Inflammatory macrophage treated with lipopolysaccharide for 1 hour (primary cell): Measurements from ENCODE around the gene DNAJB6.

Source experiments
- DNase-seq, 2 donors: peaks; one replicate each; pipeline ENCODE4 v3.0.0-alpha.2; 2020 to 2022

DNAJB6 gene

DNA sequence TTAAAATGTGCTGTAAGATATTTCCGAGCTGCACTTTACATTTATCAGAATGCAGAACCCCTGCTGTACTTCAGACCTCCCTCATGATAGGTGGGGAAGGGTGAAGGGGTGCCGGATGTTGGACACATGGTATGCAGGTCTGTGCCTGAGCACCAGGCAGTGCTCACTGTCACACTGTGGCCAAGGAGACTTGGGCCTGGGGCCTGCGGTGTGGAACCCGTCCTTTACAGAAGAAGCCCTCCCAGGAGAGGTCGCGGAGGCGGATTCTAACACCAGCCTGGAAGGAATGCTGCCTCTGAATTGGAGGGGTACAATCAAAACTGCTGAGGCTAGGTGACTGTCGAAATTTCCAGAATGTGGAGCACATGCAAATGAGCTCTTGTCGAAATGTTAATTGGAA, 34.5 kb downstream of the DNAJB6 start:
- no peak for DNase-seq

DNA sequence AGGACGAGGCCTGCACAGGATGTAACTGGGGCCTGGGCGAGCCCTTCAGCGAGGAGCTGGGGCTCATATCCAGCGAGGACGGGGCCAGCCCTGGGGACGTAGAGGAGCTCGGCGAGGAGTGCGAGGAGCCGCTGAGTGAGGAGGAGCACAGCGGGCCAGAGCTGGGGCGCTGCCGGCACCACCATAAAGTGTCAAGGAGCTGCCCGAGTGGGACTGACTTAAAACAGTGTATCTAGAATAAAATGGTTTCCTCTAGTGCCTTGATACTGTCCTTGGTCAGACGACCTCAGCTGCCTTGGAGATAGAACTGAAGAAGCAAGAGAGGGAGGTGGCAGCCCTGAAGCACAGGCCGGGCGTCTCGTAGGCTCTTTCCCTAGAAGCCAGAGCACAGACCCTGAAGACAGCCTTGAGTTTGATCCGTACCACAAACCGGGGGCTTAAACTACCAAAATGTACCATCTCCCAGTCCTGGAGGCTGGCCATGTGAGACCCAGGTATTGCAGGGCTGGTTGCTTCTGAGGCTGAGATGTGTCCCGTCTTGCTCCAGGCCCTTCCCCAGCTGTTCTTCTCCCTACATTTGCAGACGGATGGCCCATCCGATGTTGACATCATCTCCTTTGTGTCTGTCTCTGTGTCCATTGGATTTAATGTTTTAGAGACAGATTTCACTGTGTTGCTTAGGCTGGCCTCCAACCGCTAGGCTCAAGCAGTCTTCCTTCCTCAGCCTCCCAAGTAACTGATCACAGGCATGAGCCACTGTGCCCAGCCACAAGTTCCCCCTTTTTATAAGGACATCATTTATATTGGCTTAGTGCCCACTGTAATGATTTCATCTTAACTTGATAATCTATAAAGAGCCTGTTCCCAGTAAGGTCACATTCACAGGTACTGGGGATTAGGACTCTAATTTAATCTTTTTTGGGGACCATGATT, 35.8 kb downstream of the DNAJB6 start:
- no peak for DNase-seq

DNA sequence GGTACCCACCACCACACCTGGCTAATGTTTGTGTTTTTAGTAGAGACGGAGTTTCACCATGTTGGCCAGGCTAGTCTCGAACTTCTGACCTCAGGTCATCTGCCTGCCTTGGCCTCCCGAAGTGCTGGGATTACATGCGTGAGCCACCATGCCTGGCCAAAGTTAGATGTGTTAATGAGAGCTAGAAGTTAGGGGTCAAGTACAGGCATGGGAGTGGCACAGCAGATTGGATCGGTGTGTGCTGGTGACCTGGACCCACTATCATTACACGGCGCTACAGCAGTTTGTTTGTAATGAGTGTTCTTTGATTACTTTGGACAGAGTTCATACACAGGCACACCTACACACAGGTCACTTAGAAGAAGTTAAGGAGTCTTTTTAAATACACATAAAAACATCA, 36.7 kb downstream of the DNAJB6 start:
- no peak for DNase-seq

DNA sequence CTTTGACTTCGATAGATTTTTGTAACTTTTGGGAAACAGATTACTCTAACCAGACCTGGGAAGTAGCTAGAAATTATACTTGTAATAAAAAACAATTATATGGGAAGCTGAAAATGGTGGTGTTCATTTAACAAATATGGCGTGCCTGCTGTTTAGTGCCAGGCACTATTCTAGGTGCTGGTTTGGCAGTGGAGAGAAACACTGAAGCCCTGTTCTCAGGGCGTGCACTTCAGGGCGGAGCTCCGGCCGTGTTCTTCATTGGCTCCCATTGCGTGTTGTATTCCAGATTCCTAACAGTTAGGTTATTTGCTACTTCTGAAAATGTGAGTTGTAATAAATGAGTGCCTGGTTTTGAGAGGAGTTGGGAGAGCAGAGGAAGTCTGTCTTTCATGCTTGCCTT, 38.6 kb downstream of the DNAJB6 start:
- DNase-seq: no peak

DNA sequence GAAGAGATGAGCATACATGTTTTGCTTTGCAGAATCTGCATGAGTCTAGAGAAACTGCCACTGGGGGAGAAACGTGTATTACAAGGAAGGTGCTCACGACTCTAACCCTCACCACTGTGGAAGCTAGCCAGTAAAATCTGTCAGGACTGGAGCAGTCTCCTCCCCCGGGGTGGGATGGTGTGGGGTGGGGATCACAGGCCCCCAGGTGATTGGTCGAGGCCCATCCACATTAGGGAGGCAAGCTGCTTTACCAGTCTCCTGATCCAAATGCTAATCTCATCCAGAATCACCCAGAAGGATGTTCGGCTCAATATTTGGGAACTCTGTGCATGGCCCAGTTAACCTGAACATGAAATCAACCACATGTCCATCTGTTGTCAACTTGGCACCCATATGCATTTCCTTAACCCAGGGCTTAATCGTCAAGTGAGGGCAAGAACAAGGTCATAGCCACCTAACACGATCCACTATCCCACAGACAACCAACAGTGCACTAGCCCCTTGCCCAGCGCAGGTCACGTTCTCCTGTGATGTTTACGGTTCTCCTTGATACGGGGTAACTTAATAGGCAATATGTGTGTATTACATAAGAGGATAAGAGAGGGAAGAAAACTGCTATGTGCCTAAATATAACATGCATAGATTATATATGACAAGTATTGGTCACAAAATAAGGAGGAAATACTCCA, 40.8 kb downstream of the DNAJB6 start:
- DNase-seq: no peak

DNA sequence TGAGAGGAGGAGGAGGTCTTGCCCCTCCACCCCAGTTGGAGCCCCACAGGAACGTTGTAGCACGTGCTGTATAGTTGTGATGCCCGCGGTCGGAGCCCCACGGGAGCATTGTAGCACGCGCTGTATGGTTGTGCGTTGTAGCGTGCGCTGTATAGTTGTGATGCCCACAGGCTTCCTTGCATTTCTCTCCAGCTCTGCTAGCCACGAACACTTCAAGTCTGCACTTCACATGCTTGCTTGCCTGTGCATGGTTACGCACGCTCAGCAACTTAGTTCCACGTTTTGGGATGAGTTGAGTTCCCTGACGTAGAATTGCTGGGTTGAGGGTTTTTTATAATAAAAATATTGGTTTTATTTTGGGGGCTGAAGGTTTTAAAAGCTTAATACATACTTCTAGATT, 41.6 kb downstream of the DNAJB6 start:
- DNase-seq: no peak

DNA sequence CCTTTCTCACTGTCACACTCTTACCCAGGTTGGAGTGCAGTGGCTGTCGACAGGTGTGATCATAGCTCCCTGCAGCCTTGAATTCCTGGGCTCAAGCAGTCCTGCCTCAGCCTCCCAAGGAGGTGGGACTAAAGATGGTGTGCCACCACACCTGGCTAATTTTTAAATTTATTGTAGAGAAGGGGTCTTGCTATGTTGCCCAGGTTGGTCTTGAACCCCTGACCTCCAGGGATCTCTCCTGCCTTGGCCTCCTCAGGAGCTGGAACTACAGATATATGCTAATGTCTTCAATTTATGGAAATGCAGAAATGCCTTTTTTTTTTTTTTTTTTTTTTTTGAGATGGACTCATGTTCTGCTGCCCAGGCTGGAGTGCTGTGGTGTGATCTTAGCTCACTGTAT, 42.7 kb downstream of the DNAJB6 start:
- DNase-seq: no peak

DNA sequence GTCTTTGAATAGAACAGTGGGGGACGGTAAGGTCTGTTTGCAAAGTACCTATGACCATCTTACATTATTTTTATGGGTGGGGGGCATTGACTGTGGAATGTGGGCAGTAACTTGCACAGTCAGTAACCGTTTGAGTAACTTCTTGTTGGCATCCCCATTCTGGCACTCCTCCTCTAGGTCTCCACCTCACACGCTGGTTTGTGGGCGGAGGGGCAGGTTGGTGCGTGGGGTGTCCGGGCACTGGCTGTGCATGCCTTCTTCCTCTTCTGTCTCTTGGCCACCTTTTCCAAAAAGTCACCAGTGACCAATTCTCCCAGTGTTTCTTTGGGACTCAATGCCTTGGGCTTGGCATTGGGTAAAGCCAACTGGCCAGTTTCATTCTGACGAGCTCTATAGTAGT, 43.6 kb downstream of the DNAJB6 start:
- DNase-seq: no peak

DNA sequence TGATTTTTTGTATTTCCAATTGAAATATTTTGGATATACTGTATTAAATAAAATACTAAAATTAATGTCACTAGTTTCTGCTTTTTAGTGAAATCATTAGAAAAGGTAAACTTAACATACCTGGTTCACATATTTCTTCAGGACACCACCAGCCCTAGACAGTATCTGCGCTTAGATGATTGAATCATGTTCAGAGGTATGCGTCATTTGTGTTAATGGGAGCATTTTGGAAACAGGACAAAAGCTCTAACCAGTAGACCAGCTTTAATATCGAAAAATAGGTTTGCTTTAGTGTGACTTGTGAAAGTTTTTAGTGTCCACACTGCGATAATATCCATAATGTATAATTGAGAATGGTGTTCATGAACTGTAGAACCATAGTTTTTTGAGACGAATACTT, 47.1 kb downstream of the DNAJB6 start:
- DNase-seq: no peak

DNA sequence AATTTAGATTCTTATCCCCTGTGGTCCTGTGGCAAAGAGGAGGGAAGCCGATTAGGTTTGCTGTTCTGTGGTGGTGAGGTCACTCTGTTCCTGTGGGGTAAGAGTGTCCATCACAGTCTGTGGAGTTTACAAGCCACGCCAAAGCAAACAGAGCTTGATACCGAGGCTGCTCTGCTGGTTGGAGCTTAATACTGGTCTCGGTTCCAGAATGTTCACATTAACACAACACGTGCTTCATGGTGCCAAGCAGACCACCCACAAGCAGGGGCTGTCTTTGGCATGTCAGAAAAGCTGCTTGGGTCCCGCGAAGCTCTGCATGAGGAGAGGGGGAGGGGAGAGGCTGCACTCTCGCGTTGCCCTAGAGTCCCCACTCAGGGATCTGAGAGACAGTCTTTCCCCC, 47.5 kb downstream of the DNAJB6 start:
- DNase-seq: no peak

DNA sequence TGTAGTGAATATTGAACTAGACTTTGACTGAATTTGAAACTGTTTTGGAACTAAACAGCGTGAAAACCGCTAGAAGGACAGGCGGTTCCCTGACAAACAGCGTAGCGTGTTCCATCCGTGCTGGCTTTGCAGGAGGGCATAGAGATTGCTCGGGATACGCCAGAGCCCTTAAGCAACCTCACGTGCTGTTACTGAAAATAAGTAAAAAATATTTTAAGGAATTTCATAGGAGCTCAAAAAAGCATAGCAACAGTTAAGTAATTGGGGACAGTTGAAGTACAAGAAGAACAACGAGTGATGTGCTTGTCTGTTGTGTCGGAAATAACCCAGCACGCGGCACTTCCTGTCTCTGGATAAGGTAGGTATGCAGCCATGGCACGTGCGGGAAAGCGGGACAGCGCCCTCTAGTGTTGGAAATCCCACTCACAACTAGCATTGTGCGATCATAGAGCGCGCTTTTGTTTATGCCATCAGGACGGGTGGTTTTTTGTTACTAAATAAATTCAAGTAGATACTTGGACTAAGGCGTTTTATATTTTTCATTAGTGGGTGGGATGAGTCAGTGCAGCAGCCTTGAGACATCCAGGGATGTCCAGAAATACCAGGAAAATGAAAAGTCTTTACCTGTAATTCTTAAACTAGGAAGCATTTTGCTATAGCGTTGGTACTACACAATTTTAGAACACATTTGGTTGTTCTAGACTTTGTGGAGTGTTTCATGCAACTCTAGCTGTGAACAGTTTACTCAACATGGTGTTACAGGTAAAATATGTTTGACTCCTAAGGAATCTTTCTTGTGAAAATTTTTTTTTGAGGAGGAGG, 50.4 kb downstream of the DNAJB6 start:
- DNase-seq: peak; percentile 71 to 91

DNA sequence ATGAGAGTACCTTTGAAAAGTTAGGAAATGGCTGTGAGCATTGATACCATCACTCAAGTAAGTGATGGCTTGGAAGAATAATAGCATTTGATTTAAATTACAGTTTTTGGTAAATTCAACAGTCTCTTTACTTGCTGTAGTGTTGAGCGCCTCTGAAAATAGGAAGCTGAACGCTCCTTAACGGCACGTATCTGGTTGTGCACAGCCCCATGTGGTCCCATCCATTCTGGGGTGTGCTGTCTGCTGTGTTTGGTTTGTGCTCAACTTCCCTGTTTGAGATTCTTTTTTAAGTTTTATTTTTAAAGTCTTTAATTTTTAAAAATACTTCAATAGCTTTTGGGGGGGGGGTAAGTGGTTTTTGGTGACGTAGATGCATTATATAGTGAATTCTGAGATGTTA, 51.5 kb downstream of the DNAJB6 start:
- no peak for DNase-seq

DNA sequence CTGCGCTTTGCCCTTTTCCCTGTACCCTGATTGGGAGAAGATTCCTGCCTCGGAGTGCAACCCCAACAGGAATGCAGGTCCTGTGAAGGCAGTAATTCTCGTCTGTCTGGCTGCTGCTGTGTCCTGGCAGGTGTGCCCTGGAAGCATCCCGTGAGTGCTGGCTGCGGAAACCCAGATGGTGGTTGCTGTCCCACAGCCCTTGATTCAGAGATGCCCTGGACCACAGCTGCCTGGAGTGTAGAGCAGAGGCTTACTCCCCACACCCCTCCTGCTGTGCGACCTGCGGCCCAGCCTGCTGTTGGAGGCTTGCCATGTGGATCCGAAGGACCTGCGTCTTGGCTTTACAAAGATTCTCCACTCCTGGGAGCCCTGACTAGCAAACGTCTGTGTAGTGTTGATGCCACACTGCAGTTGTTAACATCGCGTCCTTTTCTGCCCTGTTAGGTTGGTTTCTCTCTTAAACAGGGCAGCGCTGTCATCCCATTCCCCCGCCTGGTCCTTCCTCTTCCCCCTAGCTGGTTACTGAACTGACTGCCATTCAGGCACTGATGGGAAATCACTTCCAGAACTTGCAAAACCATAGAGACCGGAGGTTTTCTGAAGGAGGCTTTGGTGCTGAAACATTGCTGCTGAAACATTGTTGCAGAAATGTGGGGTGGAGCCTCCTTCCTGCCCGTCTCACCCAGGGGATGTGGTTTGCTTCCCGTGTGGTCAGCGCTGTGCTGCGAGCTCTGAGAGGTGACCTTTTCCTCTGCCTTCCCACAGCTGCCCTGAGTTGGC, 53.3 kb downstream of the DNAJB6 start:
- DNase-seq: peak; percentile 85 to 89

DNA sequence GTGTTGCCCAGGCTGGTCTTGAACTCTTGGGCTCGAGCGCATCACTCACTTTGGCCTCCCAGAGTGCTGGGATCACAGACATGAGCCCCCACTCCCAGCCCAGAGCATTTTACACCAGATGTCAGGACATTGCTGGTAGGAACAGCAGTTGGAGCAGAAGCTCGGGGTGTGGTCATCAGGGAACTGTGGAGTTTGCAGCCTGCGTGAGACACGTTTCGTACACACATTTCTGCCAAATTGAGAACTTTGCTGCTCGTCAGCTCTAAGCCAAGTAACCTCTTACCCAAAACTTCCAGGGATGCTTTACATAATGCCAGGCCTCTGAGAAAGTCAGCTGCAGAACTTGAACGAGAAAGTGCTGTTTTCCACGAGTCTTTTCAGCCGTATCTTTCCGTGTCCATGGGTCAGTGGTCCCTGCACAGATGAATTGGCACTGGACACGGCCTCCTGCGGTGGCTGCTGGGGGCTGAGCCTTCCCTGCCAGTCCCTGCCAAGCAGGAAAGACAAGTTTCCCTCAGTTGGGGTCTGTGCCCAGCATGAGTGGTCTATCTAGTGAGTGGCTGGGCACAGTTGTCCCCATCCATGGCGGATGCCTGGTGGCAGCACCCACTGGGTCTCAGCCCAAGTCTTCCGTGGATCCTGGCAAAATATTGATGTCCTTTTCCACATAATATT, 54.4 kb downstream of the DNAJB6 start:
- no peak for DNase-seq

DNA sequence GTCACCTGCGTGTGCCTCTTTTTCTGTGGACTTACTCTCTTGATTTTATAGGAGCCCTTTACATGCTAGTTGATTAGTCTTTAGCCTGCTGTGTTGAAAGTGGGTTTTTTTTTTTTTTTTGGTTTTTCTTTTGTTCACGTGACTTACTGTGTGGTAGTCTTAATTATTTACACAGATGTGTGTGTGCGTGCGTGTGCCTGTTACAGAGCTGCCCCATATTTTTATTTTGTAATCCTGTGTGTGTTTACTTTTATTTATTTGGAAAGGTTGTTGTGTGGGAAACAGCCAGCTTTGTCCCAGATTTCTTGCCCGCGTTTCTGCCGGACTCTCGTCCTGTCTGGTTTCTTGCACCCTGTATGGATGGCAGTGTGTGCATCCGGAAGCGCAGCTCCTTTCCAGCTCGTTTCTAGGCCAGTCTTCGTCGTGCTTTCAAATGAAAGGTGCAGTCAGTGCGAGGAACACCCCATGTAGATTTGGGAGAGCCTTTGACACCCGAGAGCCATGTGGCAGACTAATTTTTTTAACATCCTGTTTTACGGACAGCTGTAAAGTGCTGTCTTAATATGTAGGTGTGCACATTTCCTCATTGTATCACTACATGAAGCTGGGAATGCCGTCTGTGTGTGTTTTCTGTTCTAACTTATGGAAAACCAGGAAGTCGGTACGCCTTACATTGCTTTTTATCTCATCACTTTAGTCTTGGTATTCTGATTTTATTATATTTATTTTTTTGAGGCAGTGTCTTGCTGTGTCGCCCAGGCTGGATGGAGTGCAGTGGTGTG, 55.6 kb downstream of the DNAJB6 start:
- DNase-seq: no peak

DNA sequence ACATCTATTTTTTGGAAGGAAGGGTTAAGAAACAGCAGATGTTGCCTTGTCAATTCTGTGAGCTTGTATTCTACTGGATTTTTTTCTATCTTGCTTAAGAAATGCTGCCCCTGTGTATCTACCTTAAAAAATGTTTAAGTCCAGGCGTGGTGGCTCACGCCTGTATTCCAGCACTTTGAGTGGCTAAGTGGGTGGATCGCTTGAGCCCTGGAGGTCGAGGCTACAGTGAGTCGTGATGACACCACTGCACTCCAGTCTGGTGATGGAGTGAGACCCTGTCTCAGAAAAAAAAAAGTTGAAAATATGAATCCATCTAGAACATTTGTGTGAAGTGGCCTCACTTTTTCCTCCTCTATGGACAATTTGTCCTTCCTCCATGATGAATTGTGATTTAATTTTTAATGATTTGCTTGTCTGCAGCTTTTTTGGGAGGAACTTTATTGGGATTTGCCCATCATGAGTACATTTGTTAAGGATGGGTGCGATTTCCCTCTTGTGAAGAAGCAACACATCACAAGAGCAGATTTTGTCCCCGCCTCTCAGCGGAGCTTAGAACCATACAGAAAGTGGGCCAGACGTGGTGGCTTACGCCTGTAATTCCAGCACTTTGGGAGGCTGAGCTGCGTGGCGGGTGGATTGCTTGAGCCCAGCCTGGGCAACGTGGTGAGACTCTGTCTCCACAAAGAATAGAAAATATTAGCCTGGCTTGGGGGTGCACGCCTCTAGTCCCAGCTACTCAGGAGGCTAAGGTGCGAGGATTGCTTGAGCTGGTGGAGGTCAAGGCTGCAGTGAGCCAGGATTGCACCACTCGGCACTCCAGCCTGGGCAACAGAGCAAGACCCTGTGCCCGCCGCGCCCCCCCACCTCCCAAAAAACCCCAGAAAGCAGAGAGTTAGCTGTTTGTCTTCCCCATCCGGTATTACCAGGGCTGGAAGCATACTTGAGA, 57.7 kb downstream of the DNAJB6 start:
- no peak for DNase-seq

DNA sequence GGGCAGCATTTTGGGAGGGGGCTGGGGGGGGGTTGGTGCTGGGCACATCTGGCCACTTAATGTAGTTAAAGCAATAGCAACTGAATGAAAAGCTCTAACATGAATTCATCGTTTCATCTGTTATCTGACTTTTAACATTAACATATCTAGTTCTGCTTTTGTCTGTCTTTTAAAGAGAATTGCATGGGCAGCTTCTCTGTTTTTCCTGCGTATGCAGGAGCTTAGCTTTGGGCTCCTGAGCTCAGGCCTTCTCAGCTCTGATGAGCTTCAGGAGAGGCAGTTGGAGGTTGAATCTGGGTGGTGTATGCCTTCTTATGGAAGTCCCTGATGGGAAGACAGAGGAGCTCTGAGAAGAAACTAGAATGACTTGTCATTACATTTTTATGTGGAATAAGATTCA, 58.4 kb downstream of the DNAJB6 start:
- no peak for DNase-seq

DNA sequence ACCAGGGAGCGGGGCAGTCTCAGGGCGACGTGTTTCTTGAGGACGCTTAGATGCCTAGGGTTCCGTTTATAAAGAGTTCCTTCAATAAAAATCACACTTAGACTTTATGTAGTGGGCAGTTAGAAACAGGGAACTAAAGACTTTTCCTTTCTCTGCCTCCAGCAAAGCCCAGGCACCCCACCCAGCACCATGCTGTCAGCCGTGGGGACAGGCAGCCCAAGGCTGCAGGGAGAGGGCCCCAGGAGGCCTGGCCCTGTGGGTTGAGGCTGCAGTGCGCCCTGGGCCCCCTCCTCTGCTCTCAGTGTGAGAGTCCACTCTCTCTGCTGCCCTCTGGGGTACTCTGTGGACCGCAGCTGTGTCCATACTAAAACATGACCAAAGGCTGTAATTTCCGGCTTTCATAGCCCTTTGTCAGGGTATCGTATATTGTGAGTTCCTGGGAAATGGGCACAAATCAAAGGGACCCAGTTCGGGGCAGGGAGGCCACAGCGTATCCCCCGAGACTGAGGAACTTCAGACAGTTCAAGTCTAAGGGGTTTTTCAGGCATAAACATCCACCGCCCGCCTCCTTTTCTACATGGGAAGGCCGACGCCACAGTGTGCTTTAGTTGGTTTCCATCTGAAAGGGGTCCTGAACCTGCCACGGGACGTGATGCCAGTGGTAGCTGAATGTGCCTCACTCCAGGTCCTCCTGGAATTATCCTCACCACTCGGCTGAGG, 59.7 kb downstream of the DNAJB6 start:
- DNase-seq: no peak

DNA sequence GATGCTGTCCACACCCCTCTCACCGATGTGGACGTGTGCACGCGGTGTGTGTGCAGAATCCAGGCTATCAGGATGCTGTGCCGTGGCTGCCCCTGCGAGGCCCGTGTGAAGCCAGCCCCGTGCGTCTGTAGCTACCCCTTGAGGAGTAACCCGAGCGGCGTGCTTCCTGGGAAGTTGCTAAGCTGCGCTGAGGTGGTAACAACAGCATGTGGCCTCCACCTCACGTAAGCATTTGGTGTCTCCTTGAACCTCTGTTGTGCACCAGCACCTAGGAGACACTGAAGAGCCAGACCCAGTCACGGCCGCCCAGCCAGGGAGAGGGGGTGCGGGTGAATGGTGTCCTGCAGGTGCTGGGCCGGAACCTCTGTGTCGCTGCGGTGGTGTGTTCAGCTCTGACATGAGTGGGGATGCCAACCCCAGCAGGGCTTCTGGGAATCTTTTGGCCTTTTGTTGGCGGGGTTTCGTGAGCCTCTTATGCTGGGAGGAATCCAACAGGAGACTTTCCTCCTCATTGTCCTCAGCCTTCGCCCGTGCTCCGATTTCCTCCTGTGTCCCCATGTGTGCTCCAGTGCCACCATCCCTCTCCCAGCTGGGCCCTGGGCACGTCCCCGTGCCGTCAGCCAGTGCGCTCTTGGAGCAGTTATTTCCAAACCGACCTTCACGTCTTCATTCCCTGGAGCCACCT, 60.4 kb downstream of the DNAJB6 start:
- no peak for DNase-seq
